HG02981 (cell line): ENCODE results near the gene CYP26C1.
"Not testable (repeated sequence)": the region's sequence is repeated elsewhere in the genome, so short reads cannot be mapped to it uniquely, and the experiment has no call there.

Experiments used
- ATAC-seq: cut with Tn5 transposase; IDR thresholded peaks from one replicate; pipeline ENCODE4 v1.9.1; 2021; ENCODE audit warnings: mild to moderate bottlenecking, moderate library complexity; ENCODE audit not compliant: unreplicated experiment

CYP26C1 gene

DNA sequence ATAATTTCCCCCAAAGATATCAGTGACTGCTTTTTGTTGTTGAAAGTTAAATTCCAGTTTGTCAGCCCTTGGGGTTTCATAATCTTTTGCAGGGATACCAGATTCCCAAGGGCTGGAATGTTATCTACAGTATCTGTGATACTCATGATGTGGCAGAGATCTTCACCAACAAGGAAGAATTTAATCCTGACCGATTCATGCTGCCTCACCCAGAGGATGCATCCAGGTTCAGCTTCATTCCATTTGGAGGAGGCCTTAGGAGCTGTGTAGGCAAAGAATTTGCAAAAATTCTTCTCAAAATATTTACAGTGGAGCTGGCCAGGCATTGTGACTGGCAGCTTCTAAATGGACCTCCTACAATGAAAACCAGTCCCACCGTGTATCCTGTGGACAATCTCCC is 16.3 kb downstream of the CYP26C1 start:
- no peak for ATAC-seq

DNA sequence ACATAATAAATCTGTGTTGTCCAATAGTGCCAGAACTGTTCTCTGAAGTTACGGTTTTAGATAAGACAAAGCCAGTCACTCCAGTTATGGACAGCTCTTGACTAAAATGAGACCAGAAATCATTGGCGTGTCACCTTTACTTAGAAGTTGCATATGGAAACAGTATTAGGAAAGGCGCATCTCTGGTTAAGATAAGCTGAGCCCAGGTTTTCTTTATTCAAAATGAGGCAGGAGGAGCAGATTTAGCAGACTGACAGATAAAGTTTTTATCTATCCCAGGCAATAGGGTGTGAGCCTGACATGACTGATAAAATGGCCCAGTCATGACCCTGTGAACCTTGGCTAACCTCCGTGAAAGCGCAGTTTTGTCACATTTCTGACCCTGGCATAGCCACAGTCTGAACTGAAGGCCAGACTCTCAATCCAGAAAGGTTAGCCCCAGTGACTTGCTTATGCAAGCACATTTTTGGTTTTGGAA is 17.3 kb downstream of the CYP26C1 start:
- no peak for ATAC-seq

DNA sequence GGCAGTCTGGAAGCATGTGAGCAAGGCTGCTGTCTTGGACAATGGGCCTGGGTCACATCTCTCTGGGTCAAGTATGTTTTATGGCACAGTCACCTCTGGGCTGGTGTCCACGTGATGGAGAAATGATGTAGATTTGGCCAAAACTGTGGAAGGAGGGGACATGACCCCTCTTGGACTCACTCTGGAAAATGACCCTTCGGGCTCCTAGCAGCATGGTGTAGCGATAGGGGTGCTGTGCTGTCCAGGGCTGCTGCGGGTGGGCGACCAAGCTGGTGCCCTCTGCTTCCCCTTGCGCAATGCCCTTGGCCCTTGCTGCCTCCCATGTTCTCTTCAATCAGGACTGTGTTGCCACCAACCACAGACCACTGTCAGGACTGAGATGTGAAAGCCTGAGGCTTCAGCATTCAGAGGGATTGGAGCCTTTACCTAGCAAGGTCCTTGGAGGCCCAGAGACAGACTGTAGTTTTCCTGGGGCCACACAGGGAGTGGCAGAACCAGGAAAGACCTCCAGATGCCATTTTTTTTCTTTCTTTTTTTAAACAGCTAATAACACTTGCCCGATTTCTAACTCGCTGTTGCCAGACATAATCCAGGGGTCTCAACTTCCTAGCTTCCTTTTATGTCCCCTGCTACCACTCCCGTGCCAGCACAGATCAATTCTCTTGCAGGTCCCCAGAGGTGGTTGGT is 19.2 kb downstream of the CYP26C1 start:
- ATAC-seq, result no peak

DNA sequence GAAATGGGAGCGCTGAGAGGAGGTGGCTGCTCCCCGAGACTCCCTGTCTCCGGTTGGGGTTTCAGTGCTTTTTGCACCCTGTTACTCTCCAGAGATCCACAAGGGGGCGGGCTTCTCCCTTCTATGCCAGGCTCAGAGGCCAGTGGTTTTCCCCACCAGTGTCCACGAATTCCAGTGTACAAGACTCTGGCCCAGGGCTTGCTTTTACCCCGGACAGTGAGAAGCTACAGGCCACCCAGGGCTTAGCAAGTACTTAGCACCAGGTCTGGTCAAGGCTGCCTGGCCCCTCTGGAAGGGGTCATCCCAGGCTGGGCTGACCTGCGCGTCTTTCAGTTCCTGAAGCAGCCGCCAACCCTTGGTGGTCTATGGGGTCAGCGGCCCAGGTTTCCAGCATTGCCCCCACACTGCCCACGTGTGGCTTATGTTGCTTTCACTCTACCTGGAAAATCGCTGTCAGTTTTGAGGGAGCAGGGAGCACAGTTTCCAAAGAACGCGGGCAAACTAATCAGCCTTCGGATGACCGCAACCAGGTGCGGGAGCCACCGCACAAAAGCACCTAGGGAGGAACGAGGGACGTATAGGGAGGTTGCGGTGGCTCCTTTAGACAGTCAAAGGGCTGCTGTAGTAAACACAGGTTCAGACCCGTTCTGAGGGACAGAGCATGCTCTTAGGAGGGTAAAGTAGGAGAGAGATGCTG is 19.9 kb downstream of the CYP26C1 start:
- ATAC-seq, result peak; percentile 51

DNA sequence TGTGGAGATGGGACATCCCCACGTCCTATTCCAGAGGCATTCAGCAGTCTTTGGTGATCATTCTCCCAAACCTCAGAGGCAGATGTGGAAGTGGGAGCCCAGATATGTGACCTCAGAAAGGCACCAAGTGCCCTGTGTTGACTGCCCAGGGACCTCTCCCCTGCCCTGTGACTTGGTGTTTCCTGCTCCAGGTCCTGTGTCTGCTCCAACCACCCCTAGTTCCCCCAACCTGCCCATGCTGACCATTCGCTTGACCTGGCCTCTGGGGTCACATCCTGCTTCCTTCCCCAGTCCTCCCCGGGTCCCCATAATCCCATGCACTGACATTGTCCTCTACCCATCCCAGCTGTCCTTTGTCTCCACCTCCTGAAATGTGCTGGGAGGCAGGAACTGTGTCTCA is 20.7 kb downstream of the CYP26C1 start:
- no peak for ATAC-seq

DNA sequence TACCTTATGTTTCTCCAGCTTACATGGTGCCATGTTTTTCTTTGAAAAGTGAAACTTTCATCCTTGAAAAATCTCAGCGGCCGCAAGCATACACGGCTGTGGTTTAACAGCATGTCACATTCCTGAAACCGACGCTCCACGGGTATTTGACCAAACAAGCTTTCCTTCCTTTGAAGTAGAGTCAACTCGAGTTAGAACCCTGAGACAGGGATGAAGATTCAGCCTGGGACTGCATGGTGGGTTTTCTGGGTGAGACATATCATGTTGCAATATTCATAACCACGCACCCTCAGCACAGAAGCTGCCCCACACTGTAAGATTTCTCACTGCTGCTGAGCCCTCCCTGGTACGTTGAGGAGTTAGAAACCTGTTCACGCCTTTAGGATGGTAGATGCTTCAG is 21.2 kb downstream of the CYP26C1 start:
- ATAC-seq, result no peak

DNA sequence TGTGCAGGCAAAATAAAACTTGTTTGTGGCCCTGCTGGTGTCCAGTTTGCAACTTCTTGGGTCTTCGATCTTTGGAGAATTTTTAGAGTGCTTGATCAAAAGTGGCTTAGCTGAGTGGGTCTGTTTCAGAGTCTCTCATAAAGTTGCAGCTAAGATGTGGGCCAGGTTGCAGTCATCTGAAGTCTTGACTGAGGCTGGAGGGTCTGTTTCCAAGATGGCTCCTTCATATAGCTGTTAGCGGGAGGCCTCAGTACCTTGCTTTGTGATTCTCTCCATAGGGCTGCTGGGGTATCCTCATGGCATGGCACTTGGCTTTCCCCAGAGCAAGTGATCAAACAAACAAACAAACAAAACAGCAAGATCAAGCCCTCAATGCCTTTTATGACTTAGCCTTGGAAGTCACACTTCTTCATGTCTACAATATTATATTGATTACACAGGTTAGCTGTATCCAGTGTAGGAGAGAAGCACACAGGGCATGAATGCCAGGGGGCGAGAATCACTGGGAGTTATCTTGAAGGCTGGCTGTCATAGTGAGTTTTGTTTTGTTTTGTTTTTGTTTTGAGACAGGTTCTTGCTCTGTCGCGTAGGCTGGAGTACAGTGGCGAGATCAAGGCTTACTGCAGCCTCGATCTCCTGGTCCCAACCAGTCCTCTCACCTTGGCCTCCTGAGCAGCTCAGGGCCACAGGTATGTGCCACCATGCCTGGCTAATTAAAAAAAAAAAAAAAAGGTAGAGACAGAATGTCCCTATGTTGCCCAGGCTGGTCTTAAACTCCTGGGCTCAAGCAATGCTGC is 23.3 kb downstream of the CYP26C1 start:
- ATAC-seq, result no peak

DNA sequence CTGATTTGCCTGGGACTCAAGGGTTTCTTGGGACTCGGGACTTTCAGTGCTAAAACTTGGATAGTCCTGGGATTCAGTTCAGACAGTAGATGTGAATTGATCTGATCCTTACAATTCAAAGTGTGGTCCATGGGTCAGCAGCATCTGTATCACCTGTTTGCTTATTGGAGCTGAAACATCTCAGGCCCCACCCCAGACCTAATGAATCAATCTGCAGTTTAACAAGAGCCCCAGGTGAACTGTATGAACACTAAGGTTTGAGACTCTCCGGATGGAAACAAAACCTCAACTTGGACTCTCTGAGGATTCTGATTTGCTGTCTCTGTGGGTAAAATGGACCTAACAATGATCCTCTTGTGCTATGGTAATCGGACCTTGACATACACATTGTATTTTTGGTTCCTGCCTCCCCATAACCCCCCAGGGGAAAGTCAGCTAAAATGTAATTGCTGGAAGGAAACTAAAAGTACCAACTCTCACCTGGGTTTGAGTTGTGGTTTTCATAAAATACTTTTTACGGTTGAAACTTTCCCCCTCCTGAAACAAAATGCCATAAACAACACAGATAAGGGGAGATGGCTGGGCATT is 24.8 kb downstream of the CYP26C1 start:
- ATAC-seq, result no peak

DNA sequence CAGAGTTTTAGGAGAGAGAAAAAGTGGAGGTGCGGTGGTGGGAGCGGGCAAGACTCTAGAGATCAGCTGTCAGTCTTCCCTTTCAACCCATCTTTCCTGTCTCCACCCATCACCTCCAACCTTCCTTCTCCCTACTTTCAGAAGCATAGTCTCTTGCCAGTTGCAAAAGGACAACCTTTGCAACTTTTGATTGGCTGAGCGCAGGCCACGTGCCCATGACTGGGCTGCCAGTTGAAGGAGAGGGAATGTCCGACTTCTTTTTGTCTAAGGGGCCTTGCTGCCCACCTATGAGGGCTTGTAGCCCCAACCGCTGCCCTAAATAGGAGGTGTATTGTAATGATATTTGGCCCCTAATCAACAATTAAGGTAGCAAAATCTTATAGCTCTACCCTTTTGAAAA is 25.7 kb downstream of the CYP26C1 start:
- ATAC-seq, result no peak

DNA sequence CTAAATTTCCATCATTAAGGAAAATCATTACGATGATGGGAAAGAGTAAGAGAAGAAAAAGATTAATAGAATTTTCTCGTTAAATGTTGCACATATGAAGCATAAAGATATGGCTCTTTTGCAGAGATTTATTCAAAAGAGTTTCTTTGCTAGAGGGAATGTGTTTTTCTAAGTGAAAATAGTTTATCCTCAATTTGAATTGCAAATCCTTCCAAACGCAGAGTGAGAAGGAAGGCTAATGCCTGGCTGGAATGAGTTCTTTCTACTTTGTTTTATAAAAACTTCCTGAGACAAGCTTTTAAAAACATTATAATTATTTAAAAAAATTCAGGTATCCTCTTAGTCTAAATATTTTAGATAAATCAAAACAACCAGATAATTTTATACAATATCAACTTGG is 27.2 kb downstream of the CYP26C1 start:
- ATAC-seq, result no peak

DNA sequence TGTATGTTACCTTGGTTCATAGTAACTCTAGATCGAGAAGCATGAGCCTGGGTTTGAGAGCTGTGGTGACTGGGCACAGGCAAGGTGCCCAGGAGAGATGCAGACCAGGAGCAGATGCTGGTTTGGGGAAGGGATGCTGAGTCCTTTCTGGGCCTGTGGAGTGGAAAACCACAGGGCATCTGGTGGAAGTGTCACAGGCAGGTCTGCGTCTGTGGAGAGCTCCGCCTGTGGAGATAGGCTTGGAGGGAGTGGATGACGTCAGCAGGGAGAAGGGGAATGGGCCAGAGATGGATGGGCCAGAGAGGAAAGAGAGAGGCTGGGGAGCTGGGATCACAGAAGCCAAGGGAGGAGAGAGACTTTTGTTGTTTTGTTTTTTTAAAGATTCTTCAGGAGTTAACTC is 27.9 kb downstream of the CYP26C1 start:
- no peak for ATAC-seq

DNA sequence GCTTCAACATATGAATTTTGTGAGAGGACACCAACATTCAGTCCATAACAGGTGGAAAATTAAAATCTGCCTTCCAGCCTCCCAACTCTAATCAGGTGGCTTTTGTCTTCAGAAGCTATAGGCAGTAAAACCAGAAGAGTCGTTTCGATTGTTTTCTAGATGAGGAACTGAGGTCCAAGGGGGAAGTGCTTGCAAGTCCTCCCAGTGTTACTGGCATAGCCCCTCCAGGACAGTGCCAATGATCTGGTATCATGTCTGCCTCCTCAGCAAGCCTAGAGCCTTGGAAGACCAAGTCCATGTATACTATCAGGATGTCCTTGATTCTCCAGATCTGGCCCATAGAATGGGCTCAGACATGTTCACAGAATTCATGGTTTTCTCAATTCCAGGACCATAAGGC is 30.0 kb downstream of the CYP26C1 start:
- ATAC-seq, result no peak

DNA sequence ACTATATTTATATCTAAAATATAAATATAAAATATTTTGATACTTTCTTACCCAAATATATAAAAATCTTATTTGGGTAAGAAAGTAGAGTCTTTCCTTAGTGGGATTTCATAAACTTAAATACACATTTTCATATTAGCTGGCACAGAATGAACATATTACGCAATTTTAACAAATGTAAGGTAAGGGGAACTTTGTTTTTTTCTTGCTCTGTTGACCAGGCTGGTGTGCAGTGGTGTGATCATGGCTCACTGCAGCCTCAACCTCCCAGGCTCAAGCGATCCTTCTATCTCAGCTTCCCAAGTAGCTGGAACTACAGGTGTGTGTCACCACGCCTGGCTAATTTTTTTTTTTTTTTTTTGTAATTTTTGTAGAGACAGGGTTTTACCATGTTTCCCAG is 31.4 kb downstream of the CYP26C1 start:
- no peak for ATAC-seq

DNA sequence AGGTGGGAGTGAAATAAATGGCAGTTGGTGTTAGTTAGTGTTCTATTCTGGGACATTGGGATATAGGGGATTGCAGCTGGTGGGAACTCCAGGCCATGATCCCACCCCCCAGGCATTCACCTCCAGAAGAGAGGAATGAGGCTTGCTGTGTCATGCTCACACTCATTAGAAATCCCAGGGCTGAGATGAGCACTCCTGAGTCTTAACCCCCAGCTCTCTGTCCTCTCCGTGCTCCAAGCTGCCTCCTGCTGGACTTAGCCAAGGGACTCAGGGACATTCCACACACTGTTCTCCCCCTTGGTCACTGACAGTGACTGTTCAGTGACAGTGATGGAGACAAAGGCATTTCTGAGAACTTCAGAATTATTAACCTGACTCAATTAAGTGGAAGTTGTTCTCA is 34.6 kb downstream of the CYP26C1 start:
- ATAC-seq, result no peak

DNA sequence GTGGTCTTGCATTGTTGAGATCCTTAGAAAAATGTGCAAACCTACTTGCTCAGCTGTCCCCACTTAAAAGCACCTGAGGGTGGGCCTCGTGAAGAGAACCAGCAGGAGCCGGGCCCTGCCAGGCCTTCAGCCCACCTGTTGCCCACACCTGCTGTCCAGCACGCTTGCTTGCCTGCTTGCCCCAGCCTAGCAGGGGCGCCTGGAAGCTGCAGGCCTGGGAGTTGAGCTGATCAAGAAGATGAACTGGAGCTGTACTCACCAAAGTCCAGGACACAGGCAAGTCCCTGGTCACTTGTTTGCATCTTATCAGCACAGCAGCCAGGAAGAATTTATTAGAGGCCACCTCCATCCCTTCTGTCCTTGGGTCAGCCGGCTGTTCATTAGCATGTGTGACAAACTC is 36.3 kb downstream of the CYP26C1 start:
- ATAC-seq, result no peak

DNA sequence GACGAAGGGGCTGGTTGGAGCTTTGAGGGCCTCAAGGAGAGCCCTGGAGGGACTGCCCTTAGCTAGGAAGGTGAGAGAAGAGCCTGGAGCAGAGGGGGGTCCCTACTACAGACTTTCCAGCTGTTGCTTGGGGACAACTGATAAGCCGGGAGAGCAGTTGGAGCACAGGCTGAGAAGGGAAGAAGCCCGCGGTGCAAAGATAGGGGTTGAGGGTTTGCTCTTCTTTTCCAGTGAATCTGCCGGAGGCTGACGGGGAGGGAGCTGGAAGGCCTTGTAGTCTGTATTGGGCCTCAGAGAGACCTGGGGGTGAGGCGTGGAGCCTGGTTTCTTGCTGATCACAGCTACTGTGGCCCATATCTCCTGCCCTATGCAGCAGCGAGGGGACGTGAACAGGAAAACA is 36.8 kb downstream of the CYP26C1 start:
- no peak for ATAC-seq

DNA sequence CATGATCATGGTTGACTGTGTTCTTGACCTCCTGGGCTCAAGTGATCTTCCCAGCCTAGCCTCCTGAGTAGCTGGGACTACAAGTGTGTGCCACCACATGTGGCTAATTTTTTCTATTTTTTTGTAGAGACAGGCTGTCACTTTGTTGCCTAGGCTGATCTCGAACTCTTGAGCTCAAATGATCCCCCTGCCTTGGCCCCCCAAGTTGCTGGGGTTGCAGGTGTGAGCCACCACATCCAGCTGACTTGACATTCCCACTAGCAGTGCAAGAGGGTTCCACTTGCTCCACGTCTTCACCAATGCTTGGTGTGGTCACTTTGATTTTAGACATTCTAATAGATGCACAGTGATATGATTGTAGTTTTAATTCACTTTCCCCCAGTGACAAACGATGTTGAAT is 38.2 kb downstream of the CYP26C1 start:
- no peak for ATAC-seq

DNA sequence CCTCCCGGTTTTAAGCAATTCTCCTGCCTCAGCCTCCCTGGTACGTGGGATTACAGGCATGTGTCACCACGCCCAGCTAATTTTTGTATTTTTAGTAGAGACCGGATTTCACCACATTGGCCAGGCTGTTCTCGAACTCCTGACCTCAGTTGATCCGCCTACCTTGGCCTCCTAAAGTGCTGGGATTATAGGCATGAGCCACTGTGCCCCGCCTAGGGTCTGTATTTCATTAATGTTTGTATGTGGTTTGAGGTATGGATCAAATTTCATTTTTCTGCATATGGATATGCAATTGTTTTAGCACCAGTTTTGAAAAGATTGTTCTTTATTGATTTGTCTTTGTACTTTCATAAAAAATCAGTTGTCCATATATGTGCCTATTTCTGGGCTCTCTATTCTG is 39.1 kb downstream of the CYP26C1 start:
- ATAC-seq, result no peak

DNA sequence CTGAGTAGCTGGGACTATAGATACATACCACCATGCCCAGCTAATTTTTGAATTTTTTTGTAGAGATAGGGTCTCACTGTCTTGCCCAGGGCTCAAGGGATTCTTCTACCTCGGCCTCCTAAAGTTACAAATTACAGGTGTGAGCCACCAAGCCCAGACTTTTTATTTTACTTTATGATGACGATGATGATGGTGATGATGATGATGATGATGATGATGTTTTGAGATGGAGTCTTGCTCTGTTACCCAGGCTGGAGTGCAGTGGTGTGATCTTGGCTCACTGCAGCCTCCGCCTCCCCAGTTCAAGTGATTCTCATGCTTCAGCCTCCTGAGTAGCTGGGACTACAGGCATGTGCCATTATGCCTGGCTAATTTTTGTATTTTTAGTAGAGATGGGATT is 40.5 kb downstream of the CYP26C1 start:
- not testable (repeated sequence) for ATAC-seq

DNA sequence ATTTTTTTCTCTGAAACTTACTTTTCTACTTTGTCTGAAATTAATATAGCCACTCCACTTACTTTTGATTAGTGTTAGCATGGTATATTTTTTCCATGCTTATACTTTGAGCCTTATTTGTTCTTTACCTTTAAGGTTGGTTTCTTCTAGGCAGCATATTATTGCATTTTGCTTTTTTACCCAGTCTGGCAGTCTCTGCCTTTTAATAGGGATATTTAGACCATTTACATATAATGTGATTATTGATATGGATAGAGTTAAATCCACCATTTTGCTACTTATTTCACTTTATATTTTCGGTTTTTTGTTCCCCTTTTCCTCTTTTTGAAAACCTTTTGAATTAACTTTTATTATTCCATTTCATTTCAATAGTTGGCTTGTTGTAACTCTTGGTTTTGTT is 43.4 kb downstream of the CYP26C1 start:
- no peak for ATAC-seq

DNA sequence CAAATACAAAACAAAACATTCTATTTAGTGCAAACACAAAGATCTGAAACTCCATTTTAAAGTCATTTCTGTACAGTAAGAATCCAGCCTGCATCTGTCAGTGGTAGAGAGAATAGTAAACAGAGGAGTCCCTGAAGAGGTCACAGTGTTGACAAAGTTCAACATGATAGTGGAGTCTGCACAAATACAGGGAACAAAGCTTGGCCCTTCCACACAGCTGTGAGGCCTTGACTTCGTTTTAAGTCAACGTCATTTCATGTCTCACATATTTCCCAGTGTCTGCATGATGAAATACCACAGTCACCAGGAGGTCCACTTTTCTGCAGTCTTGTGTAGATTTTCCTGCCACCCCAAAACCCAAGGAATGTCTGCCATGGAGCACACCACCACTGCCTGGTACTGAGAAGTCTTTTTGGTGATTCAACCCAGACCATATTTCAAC is 46.1 kb downstream of the CYP26C1 start:
- no peak for ATAC-seq
